Activated CD4-positive, alpha-beta T cell treated with anti-CD3 and anti-CD28 coated beads, Interleukin-2, amount 10 ng/mL, durations not matched to agents 7 days and 5 days (primary cell): ENCODE data around the gene CBX2. TPM values are rescaled to one million over a fixed set of nuclear protein-coding genes. Genes with fewer than 3 reads are reported as not detected.

Source experiments
- CTCF ChIA-PET: fragments of 350-600 bp; sonication (Branson Sonifier 250); formaldehyde crosslinking; loops from one replicate; lab custom pipeline; 2021; ENCODE audit warnings: antibody characterized with exemption; lab: Charles Lee
- POLR2A ChIA-PET: fragments of 350-600 bp; sonication (Branson Sonifier 250); formaldehyde crosslinking; loops from one replicate; lab custom pipeline; 2021; ENCODE audit warnings: antibody characterized with exemption; lab: Charles Lee
- DNase-seq: peaks from one replicate; pipeline ENCODE4 v3.0.0-alpha.2; 2020
- H3K27ac Mint-ChIP-seq: one replicate; pipeline ENCODE4 v1.8.0; 2021; ENCODE audit warnings: mild to moderate bottlenecking, moderate library complexity, mixed read lengths
- H3K27me3 Mint-ChIP-seq: one replicate; pipeline ENCODE4 v1.8.0; 2021; ENCODE audit warnings: mixed read lengths
- H3K36me3 Mint-ChIP-seq: one replicate; pipeline ENCODE4 v1.8.0; 2021; ENCODE audit warnings: low read depth, mixed read lengths
- H3K4me1 Mint-ChIP-seq: one replicate; pipeline ENCODE4 v1.8.0; 2021; ENCODE audit warnings: mixed read lengths
- H3K4me3 Mint-ChIP-seq: one replicate; pipeline ENCODE4 v1.8.0; 2021; ENCODE audit warnings: mild to moderate bottlenecking, moderate library complexity, mixed read lengths
- H3K9me3 Mint-ChIP-seq: one replicate; pipeline ENCODE4 v1.8.0; 2021; ENCODE audit warnings: mixed read lengths
- total RNA-seq, 2 experiments: library from RNA; stranded (reverse); gene quantifications; one replicate each; pipeline ENCODE4 v1.2.3, GENCODE V29; 2021

CBX2 gene
- total RNA-seq, 2 experiments from 2014 or later = 4.6 to 5.5 TPM

DNA sequence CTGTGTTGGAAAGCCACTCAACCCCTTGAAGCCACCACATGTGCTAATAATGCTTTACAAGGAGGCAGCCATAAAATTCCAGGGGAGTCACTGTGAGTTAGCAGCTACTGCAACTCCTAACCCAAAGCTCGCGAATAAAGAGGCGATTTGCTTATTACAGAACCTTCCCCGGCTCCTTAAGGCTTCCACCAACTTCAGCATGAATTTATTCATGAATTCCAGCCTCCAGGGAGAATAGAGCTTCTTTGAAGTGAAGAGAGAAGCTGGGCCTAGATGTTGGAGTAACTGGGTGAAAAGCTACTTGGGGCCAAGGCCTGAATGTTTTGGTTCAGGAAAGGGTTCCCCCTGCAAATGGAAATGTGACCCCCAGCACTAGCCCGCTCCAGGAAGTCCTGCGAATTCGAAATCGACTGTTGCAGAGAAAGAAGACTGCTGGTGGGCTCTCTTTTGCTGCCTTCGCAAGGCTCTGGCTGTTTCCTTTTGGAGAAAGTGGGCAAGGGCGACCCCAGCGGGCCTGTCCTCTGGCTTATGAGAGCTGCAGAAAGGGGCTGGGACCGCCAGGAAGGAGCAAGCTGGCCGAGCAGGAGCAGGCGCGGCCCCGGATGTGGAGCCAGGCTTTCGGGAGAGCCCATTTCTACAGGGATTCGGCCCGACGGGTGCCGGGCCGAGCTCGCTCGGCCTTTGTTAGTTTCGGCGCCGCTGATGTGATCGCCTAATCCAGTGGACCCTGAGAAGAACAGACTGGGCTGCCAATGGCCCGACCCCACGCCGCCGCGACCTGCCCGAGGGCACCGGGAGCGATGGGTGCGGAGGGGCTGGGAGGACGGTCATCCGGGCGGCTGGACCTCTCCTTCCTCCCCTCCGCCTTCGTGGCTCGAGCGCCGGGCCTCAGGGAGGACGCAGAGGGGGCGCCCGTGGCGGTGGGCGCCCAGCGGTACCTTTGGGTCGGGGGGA, 11.3 kb downstream of the CBX2 start:
- Mint-ChIP-seq H3K27ac (no peak overlapping the region), H3K4me1 (peaks cover 2% of the 10 kb centered on the region), H3K9me3 (no peaks in the 10 kb centered on the region), H3K27me3 (peaks cover 55% of the 10 kb centered on the region), H3K36me3 (peaks cover 3% of the 10 kb centered on the region), H3K4me3 (no peak overlapping the region)
- no peak for DNase-seq
- ChIA-PET CTCF (interaction anchor here (0.8 to 1.2 kb wide), 4 partner anchors 9 to 28 kb away, joined by 3 to 5 read pairs (median 3); no protein-coding TSS in a partner anchor), POLR2A (no interaction called here)

GRCh38 chr17:79789943-79790804, 12.2 kb downstream of the CBX2 start:
- H3K4me3 Mint-ChIP-seq = no peak overlapping the region
- H3K27me3 Mint-ChIP-seq = peaks cover 55% of the 10 kb centered on the region
- no peaks in the 10 kb centered on the region for H3K9me3 Mint-ChIP-seq
- DNase-seq = no peak
- ChIA-PET POLR2A (no interaction called here), CTCF (interaction anchor here (0.8 to 2.3 kb wide), 6 partner anchors 9 to 44 kb away, joined by 3 to 8 read pairs (median 4); no protein-coding TSS in a partner anchor)
- H3K27ac Mint-ChIP-seq = peak overlapping the region; percentile 46
- peaks cover 2% of the 10 kb centered on the region for H3K4me1 Mint-ChIP-seq
- H3K36me3 Mint-ChIP-seq = peaks cover 3% of the 10 kb centered on the region

DNA sequence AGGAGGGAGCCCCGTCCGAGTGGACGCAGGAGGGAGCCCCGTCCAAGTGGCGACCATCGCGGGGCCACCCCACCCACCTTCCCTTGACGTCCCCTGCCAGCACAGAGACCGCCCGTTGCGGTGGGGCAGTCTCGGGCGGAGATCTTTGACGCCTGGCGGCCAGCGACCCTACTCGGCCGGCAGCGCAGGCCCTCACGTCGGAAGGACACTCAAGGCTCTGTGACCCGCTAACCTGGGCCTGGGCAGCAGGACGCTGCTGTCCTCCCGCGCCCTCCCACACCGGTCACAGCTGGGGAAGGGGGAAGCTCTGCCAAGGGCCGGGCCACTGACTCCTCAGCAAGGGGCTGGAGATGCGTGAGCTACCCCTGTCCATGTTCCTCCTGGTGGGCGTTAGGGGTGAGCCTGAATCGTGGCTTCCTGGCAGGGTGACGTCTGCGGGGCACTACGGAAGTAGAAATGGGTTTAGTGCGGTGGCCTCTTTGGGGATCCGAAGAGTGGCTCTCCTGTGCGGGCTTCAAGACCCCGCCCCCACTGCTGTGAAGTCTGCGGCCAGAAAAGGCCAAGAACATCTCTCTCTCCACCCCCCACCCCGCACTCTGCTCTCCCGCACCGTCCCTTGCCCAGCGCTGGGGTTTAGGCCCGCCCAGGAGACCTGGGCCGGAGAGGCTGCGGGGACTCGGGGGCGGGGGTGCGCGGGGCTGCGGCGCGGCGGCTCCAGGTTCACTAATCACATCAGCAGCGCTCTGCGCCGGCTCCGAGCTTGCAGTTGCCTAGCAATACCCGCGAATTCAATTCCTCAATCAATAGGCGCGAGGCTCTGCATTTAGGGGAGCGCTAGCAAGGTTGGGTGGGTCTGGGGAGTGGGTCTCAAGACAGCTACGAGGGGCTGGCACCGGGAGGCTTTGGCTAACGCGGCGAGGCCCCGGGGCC, 13.1 kb downstream of the CBX2 start:
- POLR2A ChIA-PET = no interaction called here
- H3K27me3 Mint-ChIP-seq = peaks cover 59% of the 10 kb centered on the region
- DNase-seq = no peak

DNA sequence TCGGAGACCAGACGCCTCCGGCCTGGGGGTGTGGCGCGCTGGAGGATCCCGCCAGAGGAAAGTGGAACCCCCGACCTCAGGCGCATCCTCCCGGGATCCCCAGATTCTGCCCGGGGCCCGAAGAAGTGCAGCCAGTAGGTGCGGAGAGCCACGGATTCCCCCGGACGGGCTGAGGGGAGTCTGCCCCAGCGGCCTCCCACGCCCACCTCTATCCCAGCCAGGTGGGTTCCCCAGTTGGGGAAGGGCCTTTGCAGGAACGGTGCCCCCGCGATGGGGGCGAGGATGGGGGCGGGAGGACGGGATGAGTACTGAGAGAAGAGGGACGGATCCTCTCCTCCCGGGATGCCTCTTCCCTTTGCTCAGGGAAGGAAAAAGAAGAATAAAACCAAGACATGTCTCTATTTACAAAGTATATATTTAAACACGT, 13.8 kb downstream of the CBX2 start:
- ChIA-PET POLR2A (no interaction called here), CTCF (interaction anchor here (0.6 to 2.3 kb wide), 5 partner anchors 11 to 51 kb away, joined by 3 to 8 read pairs (median 3); no protein-coding TSS in a partner anchor)
- H3K27me3 Mint-ChIP-seq = peaks cover 59% of the 10 kb centered on the region
- DNase-seq = no peak
- no peaks in the 10 kb centered on the region for H3K9me3 Mint-ChIP-seq
- H3K36me3 Mint-ChIP-seq = peaks cover 8% of the 10 kb centered on the region
- no peak overlapping the region for H3K27ac Mint-ChIP-seq
- peaks cover 12% of the 10 kb centered on the region for H3K4me1 Mint-ChIP-seq
- no peak overlapping the region for H3K4me3 Mint-ChIP-seq

More for the DNA sequence above, 13.1 kb downstream of the CBX2 start:
- Mint-ChIP-seq H3K36me3 (peaks cover 8% of the 10 kb centered on the region), H3K4me3 (no peak overlapping the region), H3K9me3 (no peaks in the 10 kb centered on the region), H3K4me1 (peaks cover 8% of the 10 kb centered on the region), H3K27ac (no peak overlapping the region)
- CTCF ChIA-PET = interaction anchor here (1.1 to 2.3 kb wide), 4 partner anchors 10 to 45 kb away, joined by 3 to 8 read pairs (median 4); no protein-coding TSS in a partner anchor

DNA sequence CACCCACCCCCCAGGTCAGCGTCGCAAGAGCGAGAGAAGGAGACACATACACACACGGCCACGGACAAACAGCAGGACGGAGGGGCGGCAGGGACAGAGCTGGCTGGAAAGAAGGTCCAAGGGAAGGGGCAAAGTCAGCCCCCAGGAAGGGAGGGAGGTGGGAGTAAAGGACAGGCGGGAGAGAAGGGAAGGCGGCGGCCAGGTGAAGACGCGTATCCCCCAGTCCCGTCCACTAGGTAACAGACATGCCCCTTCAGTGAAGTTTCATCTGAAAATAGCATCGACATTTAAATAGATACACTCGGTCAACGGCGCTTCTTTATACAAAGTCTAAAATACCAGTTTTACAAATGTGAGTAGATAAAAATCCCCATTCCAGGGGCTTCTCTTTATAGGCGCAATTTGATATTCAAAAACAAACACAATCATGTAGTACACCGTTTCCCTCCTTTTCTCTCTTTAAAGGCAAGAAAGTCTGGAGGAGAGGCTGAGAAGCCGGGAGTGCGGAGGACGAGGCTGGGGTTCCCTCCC, 14.5 kb downstream of the CBX2 start:
- Mint-ChIP-seq H3K27me3 (peaks cover 53% of the 10 kb centered on the region), H3K9me3 (no peaks in the 10 kb centered on the region), H3K27ac (peak overlapping the region; percentile 46), H3K4me3 (no peak overlapping the region), H3K36me3 (peaks cover 8% of the 10 kb centered on the region), H3K4me1 (peaks cover 13% of the 10 kb centered on the region)
- ChIA-PET POLR2A (no interaction called here), CTCF (interaction anchor here (0.6 to 22.3 kb wide), 4 partner anchors 11 to 53 kb away, joined by 3 to 257 read pairs (median 6); partner anchors contain the start of gene CBX4)
- no peak for DNase-seq

- H3K27me3 Mint-ChIP-seq = peaks cover 46% of the 10 kb centered on the region
- no peak overlapping the region for H3K4me3 Mint-ChIP-seq
- H3K9me3 Mint-ChIP-seq = no peaks in the 10 kb centered on the region
- DNase-seq = no peak
- peaks cover 13% of the 10 kb centered on the region for H3K4me1 Mint-ChIP-seq
- POLR2A ChIA-PET = no interaction called here
- H3K27ac Mint-ChIP-seq = peak overlapping the region; percentile 60
- peaks cover 8% of the 10 kb centered on the region for H3K36me3 Mint-ChIP-seq
- CTCF ChIA-PET = interaction anchor here (1.7 to 22.3 kb wide), 2 partner anchors 42 to 52 kb away, joined by 4 to 257 read pairs; partner anchors contain the start of gene CBX4
Observed at GRCh38 chr17:79792984-79793923, 15.3 kb downstream of the CBX2 start.

GRCh38 chr17:79793924-79794304, 16.0 kb downstream of the CBX2 start:
- peaks cover 15% of the 10 kb centered on the region for H3K4me1 Mint-ChIP-seq
- peaks cover 8% of the 10 kb centered on the region for H3K36me3 Mint-ChIP-seq
- ChIA-PET POLR2A (no interaction called here), CTCF (interaction anchor here (0.5 to 22.3 kb wide), 6 partner anchors 15 to 1551 kb away, joined by 3 to 257 read pairs (median 4); partner anchors contain the start of gene CBX4)
- H3K4me3 Mint-ChIP-seq = no peak overlapping the region
- H3K27ac Mint-ChIP-seq = peak overlapping the region; percentile 60
- DNase-seq = no peak
- H3K9me3 Mint-ChIP-seq = no peaks in the 10 kb centered on the region
- H3K27me3 Mint-ChIP-seq = peaks cover 46% of the 10 kb centered on the region

- CTCF ChIA-PET = interaction anchor here (1.1 to 22.3 kb wide), 5 partner anchors 14 to 50 kb away, joined by 3 to 257 read pairs (median 4); partner anchors contain the start of gene CBX4
- POLR2A ChIA-PET = interaction anchor here (0.5 kb wide), 1 partner anchor 41 kb away, joined by 3 read pairs; no protein-coding TSS in a partner anchor
- Mint-ChIP-seq H3K9me3 (no peaks in the 10 kb centered on the region), H3K4me1 (peaks cover 22% of the 10 kb centered on the region), H3K4me3 (no peak overlapping the region), H3K27ac (no peak overlapping the region), H3K36me3 (peaks cover 8% of the 10 kb centered on the region), H3K27me3 (peaks cover 46% of the 10 kb centered on the region)
- no peak for DNase-seq
Observed at GRCh38 chr17:79794659-79795511, 16.9 kb downstream of the CBX2 start.

DNA sequence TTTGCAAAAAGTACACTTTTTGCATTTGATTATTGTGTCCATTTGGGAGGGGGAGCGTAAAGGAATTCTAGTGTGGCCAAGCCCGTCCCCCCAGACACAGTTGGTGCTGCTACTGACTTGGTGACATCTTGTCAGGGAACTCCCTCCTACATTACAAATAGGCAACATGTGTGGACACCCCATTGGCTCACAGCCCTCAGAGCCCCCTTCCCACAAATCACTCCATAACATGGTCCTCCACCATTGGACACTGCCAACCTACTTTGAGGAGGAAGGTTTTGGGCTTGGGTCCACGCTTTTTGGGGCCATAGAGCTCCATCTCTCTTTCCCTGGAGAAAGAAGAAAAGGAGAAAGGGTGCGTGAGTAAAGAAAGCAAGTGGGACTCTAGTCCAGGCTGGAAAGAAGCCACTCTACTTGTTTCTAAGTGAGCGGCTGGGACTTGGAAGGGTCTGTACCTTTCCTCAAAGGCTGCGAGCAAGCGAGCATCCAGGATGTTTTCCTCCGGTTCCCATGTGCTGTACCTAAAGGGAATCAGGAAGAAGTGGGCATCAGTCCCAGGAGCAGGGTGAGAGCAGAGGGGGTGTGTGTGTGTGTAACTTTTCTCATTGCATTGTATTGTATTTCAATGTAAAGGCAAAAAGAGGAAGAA, 18.0 kb downstream of the CBX2 start:
- POLR2A ChIA-PET = no interaction called here
- peaks cover 31% of the 10 kb centered on the region for H3K4me1 Mint-ChIP-seq

More for the DNA sequence above, 18.0 kb downstream of the CBX2 start:
- no peak for DNase-seq
- Mint-ChIP-seq H3K4me3 (peak overlapping the region; percentile 85), H3K27ac (peak overlapping the region; percentile 88), H3K36me3 (peaks cover 9% of the 10 kb centered on the region), H3K9me3 (no peaks in the 10 kb centered on the region), H3K27me3 (peaks cover 49% of the 10 kb centered on the region)
- CTCF ChIA-PET = interaction anchor here (1.1 to 22.3 kb wide), 3 partner anchors 22 to 50 kb away, joined by 3 to 257 read pairs (median 4); partner anchors contain the start of gene CBX4
